HepG2 (cell line): ENCODE measurements around the gene SFTPB. TPM values are rescaled to one million over a fixed set of nuclear protein-coding genes. Genes with fewer than 3 reads are reported as not detected.

ENCODE experiments used
- ATAC-seq: fragments of 200-7000 bp; cut with Tn5 transposase; 3 replicates; pipeline ENCODE4 v1.9.1; 2020; ENCODE audit warnings: mild to moderate bottlenecking, moderate library complexity
- BruUV-seq: library from RNA; stranded (reverse); fragments of 400-500 nt; replicated peaks from 2 replicates; lab custom pipeline; 2021; lab: Mats Ljungman, UMichigan
- CTCF ChIA-PET: fragments of 300-600 bp; formaldehyde crosslinking; extraction: SDS; loops from one replicate; lab custom pipeline; 2021; ENCODE audit warnings: low total read pairs, inconsistent platforms, low intra/inter-chr PET ratio; lab: Yijun Ruan, JAX
- POLR2A ChIA-PET: fragments of 350-600 bp; sonication (Branson Sonifier 250); formaldehyde crosslinking; loops from one replicate; lab custom pipeline; 2020; ENCODE audit warnings: antibody characterized with exemption, inconsistent platforms; lab: Yijun Ruan, JAX
- DNase-seq: peaks from one replicate; pipeline ENCODE4 v3.0.0-alpha.2; 2015; ENCODE audit warnings: low spot score
- FAIRE-seq: peaks from 3 replicates; lab custom pipeline; 2011; peaks lifted over from hg19 to GRCh38; lab: Jason Lieb, UNC
- H2AFZ ChIP-seq: one replicate; pipeline ENCODE4 v1.6.1; 2011; ENCODE audit warnings: low read length, inconsistent platforms
- H3K27ac ChIP-seq: fragments of 300-600 bp; 3 replicates; pipeline ENCODE4 v1.8.0; 2011; ENCODE audit warnings: mixed run types, mild to moderate bottlenecking, mixed read lengths, low read length, inconsistent platforms; ENCODE audit not compliant: insufficient read depth; ENCODE audit errors: extremely low read length
- H3K27me3 ChIP-seq, 2 experiments: fragments of 200-600 bp in 1 of 2; 2 replicates in 1 of 2; 3 replicates in 1 of 2; pipeline versions ENCODE4 v1.6.0 to v1.8.0; 2011; ENCODE audit warnings: low read length in 2 of 2, mild to moderate bottlenecking in 2 of 2, moderate library complexity in 2 of 2, inconsistent platforms in 1 of 2; ENCODE audit not compliant: insufficient read depth in 2 of 2, control insufficient read depth in 1 of 2
- H3K36me3 ChIP-seq, 2 experiments: fragments of 200-600 bp in 1 of 2; replicated peaks in 1 of 2; 2 replicates in 1 of 2; 3 replicates in 1 of 2; pipeline versions ENCODE4 v1.5.1 to v1.8.0; 2011; ENCODE audit warnings: low read length in 2 of 2, inconsistent platforms in 1 of 2; ENCODE audit not compliant: insufficient read depth in 2 of 2, control insufficient read depth in 1 of 2
- H3K4me1 ChIP-seq: 2 replicates; pipeline ENCODE4 v1.5.1; 2012; ENCODE audit warnings: low read length, inconsistent platforms; ENCODE audit not compliant: insufficient read depth
- H3K4me2 ChIP-seq: 2 replicates; pipeline ENCODE4 v1.6.0; 2011; ENCODE audit warnings: low read depth, low read length, inconsistent platforms
- H3K4me3 ChIP-seq, 3 experiments: fragments of 200-600 bp in 1 of 3; sonication (generic), shearing (Covaris generic) in 1 of 3; replicated peaks in 1 of 3; 2 replicates each; pipeline ENCODE4 v1.5.1; 2011 to 2016; ENCODE audit warnings: low read length in 3 of 3, inconsistent platforms in 2 of 3, low read depth in 2 of 3, mild to moderate bottlenecking in 2 of 3, control low read depth in 1 of 3, mixed read lengths in 1 of 3; ENCODE audit not compliant: insufficient read depth in 1 of 3
- H3K79me2 ChIP-seq: one replicate; pipeline ENCODE4 v1.6.1; 2011; ENCODE audit warnings: low read length, inconsistent platforms; ENCODE audit not compliant: insufficient read depth
- H3K9ac ChIP-seq: 2 replicates; pipeline ENCODE4 v1.6.0; 2011; ENCODE audit warnings: mild to moderate bottlenecking, low read depth, low read length, inconsistent platforms; ENCODE audit not compliant: insufficient read depth
- H3K9me3 ChIP-seq: 2 replicates; pipeline ENCODE4 v1.5.1; 2012; ENCODE audit warnings: mild to moderate bottlenecking, low read length
- H4K20me1 ChIP-seq: 2 replicates; pipeline ENCODE4 v1.6.0; 2011; ENCODE audit warnings: inconsistent platforms, mild to moderate bottlenecking, low read length, moderate library complexity; ENCODE audit not compliant: insufficient read depth
- ARID5B ChIP-seq: IDR thresholded peaks from 2 replicates; pipeline ENCODE4 v1.4.0; 2020; ENCODE audit warnings: mild to moderate bottlenecking, missing genetic modification reagents
- ATRX ChIP-seq: sonication (generic); formaldehyde crosslinking; IDR thresholded peaks from 2 replicates; pipeline ENCODE4 v1.4.0; 2020; ENCODE audit warnings: missing genetic modification reagents, borderline replicate concordance
- HOXA7 ChIP-seq: sonication (generic); formaldehyde crosslinking; IDR thresholded peaks from 2 replicates; pipeline ENCODE4 v1.8.1; 2022; ENCODE audit warnings: mild to moderate bottlenecking, missing genetic modification reagents, moderate library complexity
- KDM3A ChIP-seq: IDR thresholded peaks from 2 replicates; pipeline ENCODE4 v1.6.1; 2018; ENCODE audit warnings: low read depth, missing compliant biosample characterization
- PRMT3 ChIP-seq: sonication (generic); formaldehyde crosslinking; IDR thresholded peaks from 2 replicates; pipeline ENCODE4 v1.8.1; 2022; ENCODE audit warnings: low read depth, mild to moderate bottlenecking, moderate library complexity, missing genetic modification reagents, borderline replicate concordance
- SMYD3 ChIP-seq: sonication (generic); formaldehyde crosslinking; IDR thresholded peaks from 2 replicates; pipeline ENCODE4 v1.8.1; 2023; ENCODE audit warnings: mild to moderate bottlenecking, missing genetic modification reagents
- TGIF2 ChIP-seq: IDR thresholded peaks from 2 replicates; pipeline ENCODE4 v1.6.1; 2016; ENCODE audit warnings: control low read depth, missing compliant biosample characterization
- ZBTB21 ChIP-seq: sonication (generic); formaldehyde crosslinking; IDR thresholded peaks from 2 replicates; pipeline ENCODE4 v1.4.0; 2020; ENCODE audit warnings: missing genetic modification reagents
- ZBTB38 ChIP-seq: sonication (generic); formaldehyde crosslinking; IDR thresholded peaks from 2 replicates; pipeline ENCODE4 v1.5.1; 2020; ENCODE audit warnings: mild to moderate bottlenecking, missing genetic modification reagents
- ZNF713 ChIP-seq: sonication (generic); formaldehyde crosslinking; IDR thresholded peaks from 2 replicates; pipeline ENCODE4 v1.4.0; 2020; ENCODE audit warnings: mild to moderate bottlenecking, missing genetic modification reagents
- WGBS: methylation state at CpG from one replicate; pipeline ENCODE4 v1.1.6; 2017; ENCODE audit warnings: low lambda C conversion rate; 5-methylcytosine and 5-hydroxymethylcytosine counted together
- in situ Hi-C: cut with HindIII; loops from 2 replicates; pipeline ENCODE4 v1.10.0; 2017; ENCODE audit warnings: low pct_unique_long_range_greater_than_20kb; ENCODE audit not compliant: extremely low pct_ligation_motif_present
- intact Hi-C: fragments of 100-400 bp; cut with micrococcal nuclease; formaldehyde crosslinking; loops from one replicate; pipeline ENCODE4 v1.10.0; 2022; ENCODE audit not compliant: unreplicated experiment
- polyA plus RNA-seq, 8 experiments: library from polyadenylated mRNA; depleted of rRNA in 3 of 8; stranded (reverse) in 7 of 8; unstranded in 1 of 8; fragments of >200 nt; fragmentation: Illumina TruSeq in 4 of 8; extraction: Trizol in 4 of 8; gene quantifications; 2 replicates each; pipeline versions ENCODE4 v1.2.1 to v1.2.3, GENCODE V29; 2011 to 2016; ENCODE audit warnings: low read depth in 4 of 8, missing spikeins in 1 of 8, mixed read lengths in 1 of 8; ENCODE audit not compliant: insufficient read depth in 1 of 8
- total RNA-seq, 5 experiments: library from RNA; depleted of rRNA; stranded (reverse); fragments of >200 nt; fragmentation: Illumina TruSeq; extraction: Trizol; gene quantifications; 2 replicates each; pipeline ENCODE4 v1.2.3, GENCODE V29; 2016; ENCODE audit warnings: low read depth in 1 of 5
- TF ChIP-seq, protein P1 (sequence below): sonication (generic); formaldehyde crosslinking; IDR thresholded peaks from 2 replicates; pipeline ENCODE4 v1.4.0; 2020; ENCODE audit warnings: low read depth, mild to moderate bottlenecking, missing genetic modification reagents

Gene SFTPB
- total and polyA plus RNA-seq, 2 of the 13 experiments (the other 11 are each of a cell fraction or from before 2014, with no cell fraction given), result not detected

GRCh38 chr2:85674417-85674816, 6.4 kb upstream of the SFTPB start (continued):
- TF ChIP-seq SMYD3 (CRISPR knock-in tag) (no peak), KDM3A (no peak), TGIF2 (CRISPR knock-in tag) (no peak), HOXA7 (CRISPR knock-in tag) (no peak)

GRCh38 chr2:85673716-85674375, 5.8 kb upstream of the SFTPB start:
- no peak for FAIRE-seq

GRCh38 chr2:85672456-85672855, 4.5 kb upstream of the SFTPB start:
- Histone ChIP-seq H3K36me3 (no peaks in the 10 kb centered on the region), H2AFZ (no peak overlapping the region), H3K27ac (no peak overlapping the region), H3K9ac (no peak overlapping the region), H3K27me3 (peaks cover 0 to 39% of the 10 kb centered on the region in 2 experiments; a peak in 1 of 5 replicates), H4K20me1 (no peaks in the 10 kb centered on the region), H3K9me3 (no peaks in the 10 kb centered on the region), H3K79me2 (no peaks in the 10 kb centered on the region), H3K4me2 (no peak overlapping the region), H3K4me1 (no peaks in the 10 kb centered on the region), H3K4me3 (no peak overlapping the region)
- in situ Hi-C loops, result no loop called here
- ChIA-PET POLR2A (no interaction called here), CTCF (no interaction called here)
- ATAC-seq (no peak), FAIRE-seq (no peak), DNase-seq (no peak)
- no TSS peak for BruUV-seq
- WGBS, result 21% methylated on average over 9 of the region's 9 CpGs
- intact Hi-C loops, result no loop called here
- no peak for TF ChIP-seq ZBTB38
- TF ChIP-seq PRMT3, result no peak
- TF ChIP-seq ZNF713 (CRISPR knock-in tag), result no peak
- TF ChIP-seq ARID5B (CRISPR knock-in tag), result no peak
- no peak for TF ChIP-seq ATRX (CRISPR knock-in tag)

More at GRCh38 chr2:85673716-85674375, 5.8 kb upstream of the SFTPB start:
- Histone ChIP-seq H3K27me3 (peaks cover 1 to 39% of the 10 kb centered on the region in 2 experiments; a peak in 2 of 5 replicates), H3K9me3 (no peaks in the 10 kb centered on the region), H4K20me1 (peaks cover 2% of the 10 kb centered on the region; the same call in 1 of the 2 replicates), H3K36me3 (no peaks in the 10 kb centered on the region), H2AFZ (no peak overlapping the region), H3K79me2 (no peaks in the 10 kb centered on the region), H3K4me1 (peaks cover under 1% of the 10 kb centered on the region; the same call in 1 of the 2 replicates), H3K9ac (no peak overlapping the region), H3K4me3 (no peak overlapping the region), H3K4me2 (no peak overlapping the region)
- ChIA-PET POLR2A (no interaction called here), CTCF (no interaction called here)
- intact Hi-C loops (no loop called here), in situ Hi-C loops (no loop called here)
- BruUV-seq, result no TSS peak
- no peak for ATAC-seq
- TF ChIP-seq ZBTB21, result no peak
- TF ChIP-seq, protein P1, sequence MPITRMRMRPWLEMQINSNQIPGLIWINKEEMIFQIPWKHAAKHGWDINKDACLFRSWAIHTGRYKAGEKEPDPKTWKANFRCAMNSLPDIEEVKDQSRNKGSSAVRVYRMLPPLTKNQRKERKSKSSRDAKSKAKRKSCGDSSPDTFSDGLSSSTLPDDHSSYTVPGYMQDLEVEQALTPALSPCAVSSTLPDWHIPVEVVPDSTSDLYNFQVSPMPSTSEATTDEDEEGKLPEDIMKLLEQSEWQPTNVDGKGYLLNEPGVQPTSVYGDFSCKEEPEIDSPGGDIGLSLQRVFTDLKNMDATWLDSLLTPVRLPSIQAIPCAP (CRISPR knock-in tag), result no peak
- TF ChIP-seq, all 625 proteins: peak for 0
- 28% methylated on average over 11 of the region's 11 CpGs for WGBS
- no peak for DNase-seq
- H3K27ac ChIP-seq, result no peak overlapping the region
